Activated CD4-positive, alpha-beta T cell treated with anti-CD3 and anti-CD28 coated beads, Interleukin-2, Interleukin-6, amounts not matched to agents 100 ng/mL and 50 ng/mL, durations not matched to agents 16 hours and 8 hours (primary cell): ENCODE results near the gene LAYN.

Source experiments
- DNase-seq: peaks from one replicate; pipeline ENCODE4 v3.0.0-alpha.2; 2020

LAYN gene

GRCh38 chr11:111540114-111540936, at the start of gene LAYN:
Gene LAYN, plus strand, starts transcription at chr11:111540720. Its CDS starts 124 bp downstream, at chr11:111540844.
- no peak for DNase-seq

- no peak for DNase-seq
Observed at GRCh38 chr11:111494040-111494439, 46.5 kb upstream of the LAYN start.

- DNase-seq, result no peak
Observed at GRCh38 chr11:111499483-111499882, 41.0 kb upstream of the LAYN start.

- no peak for DNase-seq
Observed at GRCh38 chr11:111500481-111500880, 40.0 kb upstream of the LAYN start.

GRCh38 chr11:111502611-111503010, 37.9 kb upstream of the LAYN start:
- DNase-seq, result no peak

GRCh38 chr11:111510311-111510710, 30.2 kb upstream of the LAYN start:
- DNase-seq, result no peak

- peak; percentile 27 for DNase-seq
Observed at GRCh38 chr11:111512296-111513239, 28.0 kb upstream of the LAYN start, which contains the start of gene BTG4. Gene BTG4, minus strand, starts transcription at chr11:111512386. Its CDS starts 13,610 bp downstream, at chr11:111498776.

GRCh38 chr11:111513240-111513605, 27.3 kb upstream of the LAYN start:
- DNase-seq, result no peak

- peak; percentile 14 for DNase-seq
Observed at GRCh38 chr11:111514216-111515031, 26.1 kb upstream of the LAYN start, which contains the start of gene HOATZ. Gene HOATZ, plus strand, starts transcription at chr11:111514778. Its CDS starts 7 bp downstream, at chr11:111514785.

GRCh38 chr11:111515591-111515990, 24.9 kb upstream of the LAYN start:
- DNase-seq, result no peak

- DNase-seq, result no peak
Observed at GRCh38 chr11:111518668-111519067, 21.9 kb upstream of the LAYN start.

GRCh38 chr11:111520560-111520959, 20.0 kb upstream of the LAYN start:
- DNase-seq, result no peak

- no peak for DNase-seq
Observed at GRCh38 chr11:111521135-111521534, 19.4 kb upstream of the LAYN start.

GRCh38 chr11:111522426-111522825, 18.1 kb upstream of the LAYN start:
- no peak for DNase-seq

GRCh38 chr11:111523343-111523742, 17.2 kb upstream of the LAYN start:
- no peak for DNase-seq

GRCh38 chr11:111524056-111524455, 16.5 kb upstream of the LAYN start:
- no peak for DNase-seq

GRCh38 chr11:111525456-111525855, 15.1 kb upstream of the LAYN start:
- no peak for DNase-seq

- DNase-seq, result peak; percentile 36
Observed at GRCh38 chr11:111526501-111526900, 14.0 kb upstream of the LAYN start.

- DNase-seq, result no peak
Observed at GRCh38 chr11:111527279-111527678, 13.2 kb upstream of the LAYN start.

- peak; percentile 42 for DNase-seq
Observed at GRCh38 chr11:111528557-111528956, 12.0 kb upstream of the LAYN start.

GRCh38 chr11:111530091-111530490, 10.4 kb upstream of the LAYN start:
- DNase-seq, result no peak

- no peak for DNase-seq
Observed at GRCh38 chr11:111531136-111531535, 9.4 kb upstream of the LAYN start.
